Heart left ventricle (tissue), 13 donors: Measurements from ENCODE around the gene KIAA1671.

Experiments
- POLR2A ChIP-seq, 2 donors: fragments of 450-650 bp; IDR thresholded peaks; one replicate each; pipeline ENCODE4 v1.6.1; 2017; ENCODE audit warnings: antibody characterized with exemption in 2 of 2, mild to moderate bottlenecking in 2 of 2, moderate library complexity in 2 of 2
- TF ChIP-seq, protein P1 (sequence below), 12 donors: fragments of 200-600 bp; sonication (generic) in 4 of 12; IDR thresholded peaks; one replicate each; pipeline versions ENCODE4 v1.5.0 to v1.8.0; 2018 to 2022; ENCODE audit warnings: antibody characterized with exemption in 12 of 12, mild to moderate bottlenecking in 5 of 12
- donor health status: ischemic (EF 13 %, LVEDD 7.1; RV severe dilation, severe dysfunction).
- donor health status: DM: no; HTN: yes; CAD: no.
- donor health status: DM: no; HTN: no; CAD: no.
- donor health status: ischemic (EF 25% LVEDD 6.9; RV normal size, moderate dysfunction).
- donor health status: ischemic (EF 25% LVEDD 5.7; RV mildly dilated, moderate dysfunction).
- donor health status: ischemic (EF 35%, LVEDD 5.7; RV mildly dilated, moderate dysfunction).
- donor health status: nonischemic (EF 11% LVEDD 7.7; RV severe dilation, severe dysfunction).
- donor health status: DM: yes; HTN: yes; CAD: no.
- donor health status: PGD.
- donor health status: ischemic (EF 29% LVEDD 5.4; RV normal size, mild dysfunction).
- donor health status: nonischemic (EF 23%, LVEDD 6.1; RV moderate dilation, normal function).

DNA sequence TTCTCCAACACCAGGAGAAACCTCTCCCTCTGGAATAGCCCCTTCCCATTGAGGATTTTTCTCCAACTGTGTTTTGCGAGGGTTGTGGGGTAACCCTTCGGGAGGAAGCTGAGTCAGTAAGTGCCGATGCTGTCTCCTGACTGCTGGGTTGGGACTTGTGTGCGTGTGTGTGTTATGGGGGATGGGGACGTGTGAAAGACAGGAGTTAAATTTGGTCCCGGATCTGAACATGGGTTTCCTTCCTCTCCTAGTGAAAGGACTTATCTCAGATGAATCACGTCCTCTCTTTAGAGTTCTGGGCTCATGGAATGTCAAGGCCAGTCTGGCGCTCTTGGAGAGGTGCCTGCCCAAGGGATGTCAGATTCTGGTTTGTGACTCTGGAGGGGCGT, 33.3 kb downstream of the KIAA1671 start:
- TF ChIP-seq, protein P1, sequence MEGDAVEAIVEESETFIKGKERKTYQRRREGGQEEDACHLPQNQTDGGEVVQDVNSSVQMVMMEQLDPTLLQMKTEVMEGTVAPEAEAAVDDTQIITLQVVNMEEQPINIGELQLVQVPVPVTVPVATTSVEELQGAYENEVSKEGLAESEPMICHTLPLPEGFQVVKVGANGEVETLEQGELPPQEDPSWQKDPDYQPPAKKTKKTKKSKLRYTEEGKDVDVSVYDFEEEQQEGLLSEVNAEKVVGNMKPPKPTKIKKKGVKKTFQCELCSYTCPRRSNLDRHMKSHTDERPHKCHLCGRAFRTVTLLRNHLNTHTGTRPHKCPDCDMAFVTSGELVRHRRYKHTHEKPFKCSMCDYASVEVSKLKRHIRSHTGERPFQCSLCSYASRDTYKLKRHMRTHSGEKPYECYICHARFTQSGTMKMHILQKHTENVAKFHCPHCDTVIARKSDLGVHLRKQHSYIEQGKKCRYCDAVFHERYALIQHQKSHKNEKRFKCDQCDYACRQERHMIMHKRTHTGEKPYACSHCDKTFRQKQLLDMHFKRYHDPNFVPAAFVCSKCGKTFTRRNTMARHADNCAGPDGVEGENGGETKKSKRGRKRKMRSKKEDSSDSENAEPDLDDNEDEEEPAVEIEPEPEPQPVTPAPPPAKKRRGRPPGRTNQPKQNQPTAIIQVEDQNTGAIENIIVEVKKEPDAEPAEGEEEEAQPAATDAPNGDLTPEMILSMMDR (IDR thresholded peaks at IDR 0.05) = no peak
- no peak for TF ChIP-seq POLR2A (IDR thresholded peaks at IDR 0.05)
